GM12891 (cell line): ENCODE results near the gene JADE1.

Experiments used
- POLR2A ChIP-seq: IDR thresholded peaks from 2 replicates; pipeline ENCODE4 v1.6.1; 2011; ENCODE audit warnings: low read depth, low read length, control low read depth
- POLR2AphosphoS5 ChIP-seq: IDR thresholded peaks from 2 replicates; pipeline ENCODE4 v1.6.1; 2011; ENCODE audit warnings: low read depth, low read length, control low read depth
- TAF1 ChIP-seq: IDR thresholded peaks from 2 replicates; pipeline ENCODE4 v1.6.1; 2011; ENCODE audit warnings: low read depth, low read length, control low read depth

DNA sequence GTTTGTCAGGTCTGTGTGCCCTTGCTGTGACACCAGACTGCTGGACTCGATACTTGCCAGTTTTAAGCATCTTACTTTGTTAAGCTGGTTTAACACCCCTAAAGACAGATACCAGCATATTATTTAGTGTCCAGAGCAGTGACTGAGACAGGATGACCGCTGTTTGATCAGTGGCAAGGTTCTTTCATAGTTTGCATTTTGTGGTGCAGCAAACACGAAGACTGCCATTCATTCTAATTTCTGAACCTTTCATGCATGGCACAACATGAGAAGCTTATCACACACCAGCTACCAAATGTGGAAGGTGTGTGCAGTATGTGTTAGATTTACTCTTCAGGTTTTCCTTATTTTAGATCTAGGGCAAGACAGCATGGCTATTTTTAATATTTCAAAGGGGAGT, 28.2 kb downstream of the JADE1 start:
- no peak for TF ChIP-seq TAF1
- no peak for TF ChIP-seq POLR2A
- TF ChIP-seq POLR2AphosphoS5 = no peak
